ENCODE data around the gene PRRX1.

The PRRX1 gene

DNA sequence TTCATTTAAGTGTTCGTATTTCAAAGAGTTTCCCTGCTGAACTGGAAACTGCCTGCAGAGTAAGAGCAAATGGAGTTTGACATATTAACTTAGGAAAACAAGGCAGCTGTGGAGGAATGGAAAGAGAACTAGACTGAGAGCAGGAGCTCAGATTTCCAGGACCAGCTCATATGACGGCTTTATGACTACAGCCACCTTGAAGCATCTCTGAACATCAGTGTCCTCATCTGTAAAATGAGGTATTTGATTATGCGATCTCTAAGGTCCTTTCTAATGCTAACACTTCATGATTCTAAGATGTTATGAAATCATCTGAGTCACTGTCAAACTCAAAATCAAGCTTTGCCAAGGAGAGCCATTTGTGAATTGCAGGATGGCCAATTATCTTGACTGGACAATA is 112.3 kb downstream of the PRRX1 start:
- DNase-seq: no peak

DNA sequence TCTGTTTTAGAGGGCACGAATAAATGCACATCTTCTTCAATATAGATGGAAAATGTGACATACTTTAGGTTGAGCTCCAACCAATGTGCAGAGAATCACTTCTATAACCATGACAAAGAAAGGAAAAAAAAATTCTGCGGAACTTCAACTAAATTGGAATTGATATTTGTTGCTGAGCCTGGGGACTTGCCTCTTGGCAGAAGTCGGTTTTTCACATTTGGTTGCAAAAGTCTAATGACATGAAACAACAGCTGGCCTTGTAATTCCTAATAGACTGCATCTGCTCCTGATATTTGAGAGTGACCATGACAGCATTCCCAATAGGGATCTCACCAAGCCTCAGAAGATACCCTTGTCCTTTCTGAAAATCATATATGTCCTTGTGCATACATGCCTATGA is 112.8 kb downstream of the PRRX1 start:
- DNase-seq: no peak

All from stimulated activated CD4-positive, alpha-beta T cell treated with anti-CD3 and anti-CD28 coated beads, Interleukin-12 subunit alpha, Interleukin-12 subunit beta, amount 100 ng/mL, for 4 hours (primary cell).